ENCODE data around the gene KCTD17.

- TF ChIP-seq, protein P1, sequence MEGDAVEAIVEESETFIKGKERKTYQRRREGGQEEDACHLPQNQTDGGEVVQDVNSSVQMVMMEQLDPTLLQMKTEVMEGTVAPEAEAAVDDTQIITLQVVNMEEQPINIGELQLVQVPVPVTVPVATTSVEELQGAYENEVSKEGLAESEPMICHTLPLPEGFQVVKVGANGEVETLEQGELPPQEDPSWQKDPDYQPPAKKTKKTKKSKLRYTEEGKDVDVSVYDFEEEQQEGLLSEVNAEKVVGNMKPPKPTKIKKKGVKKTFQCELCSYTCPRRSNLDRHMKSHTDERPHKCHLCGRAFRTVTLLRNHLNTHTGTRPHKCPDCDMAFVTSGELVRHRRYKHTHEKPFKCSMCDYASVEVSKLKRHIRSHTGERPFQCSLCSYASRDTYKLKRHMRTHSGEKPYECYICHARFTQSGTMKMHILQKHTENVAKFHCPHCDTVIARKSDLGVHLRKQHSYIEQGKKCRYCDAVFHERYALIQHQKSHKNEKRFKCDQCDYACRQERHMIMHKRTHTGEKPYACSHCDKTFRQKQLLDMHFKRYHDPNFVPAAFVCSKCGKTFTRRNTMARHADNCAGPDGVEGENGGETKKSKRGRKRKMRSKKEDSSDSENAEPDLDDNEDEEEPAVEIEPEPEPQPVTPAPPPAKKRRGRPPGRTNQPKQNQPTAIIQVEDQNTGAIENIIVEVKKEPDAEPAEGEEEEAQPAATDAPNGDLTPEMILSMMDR (IDR thresholded peaks at IDR 0.05; ENCODE audit: borderline replicate concordance, extremely low read depth, low read length, poor library complexity, severe bottlenecking), result no peak
- no peak for TF ChIP-seq EZH2 (IDR thresholded peaks at IDR 0.05; ENCODE audit: borderline replicate concordance, low read depth, low read length, severe bottlenecking)
Observed at GRCh38 chr22:37063431-37064420, 12.2 kb downstream of the KCTD17 start.
